Measurements from ENCODE around the gene ZSCAN12. TPM values are rescaled to one million over a fixed set of nuclear protein-coding genes. Genes with fewer than 3 reads are reported as not detected.

ZSCAN12 gene
- total and polyA plus RNA-seq, 2 experiments from 2014 or later = 0.88 to 3.1 TPM

DNA sequence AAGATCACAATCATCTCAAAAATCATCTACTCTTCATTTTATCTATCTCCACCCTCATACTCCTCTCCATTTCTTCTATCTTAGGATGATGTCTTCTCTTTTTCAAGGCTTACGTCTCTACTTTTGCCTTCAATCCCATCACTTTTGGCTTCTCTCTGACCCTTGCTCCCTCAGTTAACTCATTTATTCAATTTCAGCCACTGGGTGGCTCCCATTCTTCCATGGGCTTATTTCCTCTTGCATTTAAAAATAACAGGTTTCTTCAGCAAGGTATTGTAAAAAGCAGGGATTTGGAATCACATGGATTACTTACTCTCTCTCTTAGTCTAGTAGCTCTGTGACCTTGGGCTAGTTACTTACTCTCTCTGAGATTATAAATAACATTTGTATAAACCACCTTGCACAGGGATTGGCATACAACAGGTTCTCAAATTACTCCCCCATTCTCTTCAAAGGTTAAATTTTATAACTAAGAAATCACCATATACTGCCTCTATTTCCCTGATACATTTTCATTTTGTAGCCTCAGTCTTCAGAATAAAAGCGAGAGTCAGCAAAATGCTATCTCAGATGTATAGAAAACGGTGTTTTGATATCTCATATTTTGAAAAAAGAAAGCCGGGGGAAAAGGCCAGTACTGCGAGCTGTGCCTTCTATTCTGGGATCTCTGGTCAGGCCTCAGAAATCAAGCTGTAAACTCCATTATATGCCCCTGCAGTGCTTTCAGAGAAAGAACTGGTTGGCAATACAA, 5.5 kb downstream of the ZSCAN12 start:
- Histone ChIP-seq H4K20me1 (ENCODE audit: insufficient read depth) (no peaks in the 10 kb centered on the region), H3K4me1 (ENCODE audit: insufficient read depth) (0 out of 2 replicates have a peak, but pooled peaks cover 3% of the 10 kb centered on the region), H3K9me2 (ENCODE audit: insufficient read depth) (no peaks in the 10 kb centered on the region), H2AFZ (no peak overlapping the region), H3F3A (ENCODE audit: insufficient read depth) (no peaks in the 10 kb centered on the region; the same call in 1 of the 2 replicates), H3K4me2 (ENCODE audit: unreplicated experiment) (no peak overlapping the region), H3K9me3 (ENCODE audit: low read depth) (no peaks in the 10 kb centered on the region), H3K9ac (no peak overlapping the region), H3K27ac (no peak overlapping the region), H3K36me3 (ENCODE audit: low read depth) (peaks cover 25% of the 10 kb centered on the region; the same call in 1 of the 2 replicates), H3K4me3 (no peak overlapping the region), H3K27me3 (replicated peaks; ENCODE audit: insufficient read depth) (no peaks in the 10 kb centered on the region), H3K79me2 (ENCODE audit: insufficient read depth) (peaks cover 54% of the 10 kb centered on the region)
- DNase-seq = peak; percentile 27
- TF ChIP-seq EZH2phosphoT487 (IDR thresholded peaks at IDR 0.05; ENCODE audit: insufficient read depth, low read depth) = no peak
- no peak for TF ChIP-seq EZH2 (IDR thresholded peaks at IDR 0.05; ENCODE audit: insufficient read depth, poor library complexity, severe bottlenecking)
- in situ Hi-C loops (cut with MboI) = no loop called here
- WGBS, 2 experiments (ENCODE audit: low coverage in 1 of 2, low lambda C conversion rate in 2 of 2, missing lambda C conversion rate in 2 of 2) = 97 to 99% methylated on average over 5 of the region's 5 CpGs

- no peak overlapping the region for H3K27ac ChIP-seq
- DNase-seq = no peak
- TF ChIP-seq EZH2phosphoT487 (IDR thresholded peaks at IDR 0.05; ENCODE audit: insufficient read depth, low read depth) (no peak), EZH2 (IDR thresholded peaks at IDR 0.05; ENCODE audit: insufficient read depth, poor library complexity, severe bottlenecking) (no peak)
- H4K20me1 ChIP-seq (ENCODE audit: insufficient read depth) = no peaks in the 10 kb centered on the region
- peaks cover 25% of the 10 kb centered on the region; the same call in 1 of the 2 replicates for H3K36me3 ChIP-seq (ENCODE audit: low read depth)
- H3K79me2 ChIP-seq (ENCODE audit: insufficient read depth) = peaks cover 27% of the 10 kb centered on the region
- in situ Hi-C loops (cut with MboI) = no loop called here
- no peaks in the 10 kb centered on the region for H3K27me3 ChIP-seq (replicated peaks; ENCODE audit: insufficient read depth)
- no peak overlapping the region for H3K9ac ChIP-seq
- no peaks in the 10 kb centered on the region for H3K9me3 ChIP-seq (ENCODE audit: low read depth)
- no peaks in the 10 kb centered on the region for H3K4me1 ChIP-seq (ENCODE audit: insufficient read depth)
- H2AFZ ChIP-seq = no peak overlapping the region
- no peak overlapping the region for H3K4me3 ChIP-seq
- no peak overlapping the region for H3K4me2 ChIP-seq (ENCODE audit: unreplicated experiment)
- H3K9me2 ChIP-seq (ENCODE audit: insufficient read depth) = no peaks in the 10 kb centered on the region
- H3F3A ChIP-seq (ENCODE audit: insufficient read depth) = no peaks in the 10 kb centered on the region
- 97 to 98% methylated on average over 8 of the region's 8 CpGs for WGBS, 2 experiments (ENCODE audit: low coverage in 1 of 2, low lambda C conversion rate in 2 of 2, missing lambda C conversion rate in 2 of 2)
Measured at GRCh38 chr6:28390688-28391087, 8.9 kb downstream of the ZSCAN12 start.

DNA sequence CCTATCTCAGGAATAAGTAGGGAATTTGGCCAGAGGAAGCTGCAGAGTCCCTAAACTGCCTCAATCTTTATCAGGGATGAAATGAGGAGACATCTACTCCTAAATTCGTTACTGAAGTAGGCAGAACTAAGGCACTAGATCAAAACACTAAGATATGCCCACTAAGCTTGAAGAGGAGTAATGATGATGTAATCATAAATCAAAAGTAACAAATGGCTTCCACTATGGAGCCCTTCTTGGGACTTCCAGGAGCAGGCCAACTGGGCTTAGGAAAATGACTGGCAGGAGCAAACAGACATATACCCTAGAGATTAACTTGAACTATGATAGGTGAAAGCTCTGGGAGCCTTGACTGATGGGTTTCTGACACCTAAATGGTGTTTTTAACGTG, 15.4 kb downstream of the ZSCAN12 start:
- H3K36me3 ChIP-seq (ENCODE audit: low read depth) = peaks cover 24% of the 10 kb centered on the region
- 0 out of 2 replicates have a peak, but pooled peaks cover 4% of the 10 kb centered on the region for H3K4me1 ChIP-seq (ENCODE audit: insufficient read depth)
- TF ChIP-seq EZH2phosphoT487 (IDR thresholded peaks at IDR 0.05; ENCODE audit: insufficient read depth, low read depth) = no peak
- no peak for TF ChIP-seq EZH2 (IDR thresholded peaks at IDR 0.05; ENCODE audit: insufficient read depth, poor library complexity, severe bottlenecking)
- no peak overlapping the region for H3K4me3 ChIP-seq
- in situ Hi-C loops (cut with MboI) = no loop called here
- no peaks in the 10 kb centered on the region for H3K9me2 ChIP-seq (ENCODE audit: insufficient read depth)
- no peaks in the 10 kb centered on the region for H3K27me3 ChIP-seq (replicated peaks; ENCODE audit: insufficient read depth)
- H3K27ac ChIP-seq = no peak overlapping the region
- H3K9ac ChIP-seq = no peak overlapping the region
- no peak overlapping the region for H2AFZ ChIP-seq
- peaks cover under 1% of the 10 kb centered on the region for H3K9me3 ChIP-seq (ENCODE audit: low read depth)
- no peaks in the 10 kb centered on the region for H4K20me1 ChIP-seq (ENCODE audit: insufficient read depth)
- no peak overlapping the region for H3K4me2 ChIP-seq (ENCODE audit: unreplicated experiment)
- H3F3A ChIP-seq (ENCODE audit: insufficient read depth) = no peaks in the 10 kb centered on the region; the same call in none of the 2 replicates
- peaks cover 5% of the 10 kb centered on the region for H3K79me2 ChIP-seq (ENCODE audit: insufficient read depth)
- DNase-seq = no peak
- WGBS, 2 experiments (ENCODE audit: low coverage in 1 of 2, low lambda C conversion rate in 2 of 2, missing lambda C conversion rate in 2 of 2) = 56 to 59% methylated on average over 2 of the region's 2 CpGs

- Histone ChIP-seq H3F3A (ENCODE audit: insufficient read depth) (no peaks in the 10 kb centered on the region; the same call in none of the 2 replicates), H3K4me1 (ENCODE audit: insufficient read depth) (0 out of 2 replicates have a peak, but pooled peaks cover 4% of the 10 kb centered on the region), H3K27ac (peak overlapping the region; percentile 64), H3K9me3 (ENCODE audit: low read depth) (peaks cover 3% of the 10 kb centered on the region), H4K20me1 (ENCODE audit: insufficient read depth) (no peaks in the 10 kb centered on the region), H3K4me3 (peak overlapping the region; percentile 74), H3K36me3 (ENCODE audit: low read depth) (peaks cover 31% of the 10 kb centered on the region), H3K27me3 (replicated peaks; ENCODE audit: insufficient read depth) (no peaks in the 10 kb centered on the region), H3K9ac (peak overlapping the region; percentile 80), H3K9me2 (ENCODE audit: insufficient read depth) (no peaks in the 10 kb centered on the region), H3K79me2 (ENCODE audit: insufficient read depth) (peaks cover 4% of the 10 kb centered on the region; the same call in 1 of the 2 replicates), H2AFZ (peak overlapping the region; percentile 83), H3K4me2 (ENCODE audit: unreplicated experiment) (peak overlapping the region; percentile 69)
- WGBS, 2 experiments (ENCODE audit: low coverage in 1 of 2, low lambda C conversion rate in 2 of 2, missing lambda C conversion rate in 2 of 2) = 42 to 46% methylated on average over 31 of the region's 31 CpGs
- TF ChIP-seq EZH2phosphoT487 (IDR thresholded peaks at IDR 0.05; ENCODE audit: insufficient read depth, low read depth) = no peak
- TF ChIP-seq EZH2 (IDR thresholded peaks at IDR 0.05; ENCODE audit: insufficient read depth, poor library complexity, severe bottlenecking) = no peak
- peak; percentile 83 for DNase-seq
- in situ Hi-C loops (cut with MboI) = no loop called here
Measured at GRCh38 chr6:28383235-28384142, 16.1 kb downstream of the ZSCAN12 start.
